HepG2 (cell line): ENCODE results near the gene AGAP3. TPM values are rescaled to one million over a fixed set of nuclear protein-coding genes. Genes with fewer than 3 reads are reported as not detected.
A peak's percentile ranks its signal among the peaks of the same experiment; 100 is the strongest.

Experiments used
- ATAD3A ChIP-seq: sonication (generic); formaldehyde crosslinking; IDR thresholded peaks from 2 replicates; pipeline ENCODE4 v1.4.0; 2020; ENCODE audit warnings: missing genetic modification reagents
- ETV6 ChIP-seq: sonication (generic); formaldehyde crosslinking; conservative IDR thresholded peaks from 2 replicates; pipeline ENCODE4 v1.4.0; 2020; ENCODE audit warnings: missing genetic modification reagents
- GFI1 ChIP-seq: sonication (generic); formaldehyde crosslinking; IDR thresholded peaks from 2 replicates; pipeline ENCODE4 v1.5.0; 2020; ENCODE audit warnings: missing genetic modification reagents, mild to moderate bottlenecking, borderline replicate concordance
- JUNB ChIP-seq: sonication (generic); formaldehyde crosslinking; IDR thresholded peaks from 2 replicates; pipeline ENCODE4 v1.8.0; 2022; ENCODE audit warnings: missing genetic modification reagents, mild to moderate bottlenecking, borderline replicate concordance
- MXI1 ChIP-seq: IDR thresholded peaks from 3 replicates; pipeline ENCODE4 v1.6.1; 2012; ENCODE audit warnings: low read depth, low read length, inconsistent platforms, borderline replicate concordance
- NFRKB ChIP-seq: fragments of 450-650 bp; IDR thresholded peaks from 2 replicates; pipeline ENCODE4 v1.6.1; 2017
- NR2C2 ChIP-seq: sonication (generic); formaldehyde crosslinking; IDR thresholded peaks from 2 replicates; pipeline ENCODE4 v1.4.0; 2020; ENCODE audit warnings: missing genetic modification reagents, mild to moderate bottlenecking, moderate library complexity, borderline replicate concordance
- PPARG ChIP-seq: conservative IDR thresholded peaks from 2 replicates; pipeline ENCODE4 v1.6.1; 2016; ENCODE audit warnings: missing biosample characterization, missing genetic modification reagents
- RARA ChIP-seq: IDR thresholded peaks from 2 replicates; pipeline ENCODE4 v1.6.1; 2016; ENCODE audit warnings: missing genetic modification reagents, missing compliant biosample characterization
- REXO4 ChIP-seq: sonication (generic); formaldehyde crosslinking; IDR thresholded peaks from 2 replicates; pipeline ENCODE4 v1.8.0; 2022; ENCODE audit warnings: missing genetic modification reagents, mild to moderate bottlenecking, borderline replicate concordance
- U2AF1 ChIP-seq: fragments of 200-400 bp; formaldehyde crosslinking; optimal IDR thresholded peaks from 2 replicates; pipeline ENCODE3; 2017; ENCODE audit warnings: mild to moderate bottlenecking, low read depth, low read length
- ZFP36 ChIP-seq: fragments of 150-350 bp; IDR thresholded peaks from 2 replicates; pipeline ENCODE4 v1.6.1; 2018; ENCODE audit warnings: borderline replicate concordance, low read length, low read depth; ENCODE audit not compliant: partially characterized antibody
- ZNF224 ChIP-seq: sonication (generic); formaldehyde crosslinking; IDR thresholded peaks from 2 replicates; pipeline ENCODE4 v1.5.0; 2020; ENCODE audit warnings: mild to moderate bottlenecking, missing genetic modification reagents
- ZNF367 ChIP-seq: sonication (generic); formaldehyde crosslinking; IDR thresholded peaks from 2 replicates; pipeline ENCODE4 v1.4.0; 2020; ENCODE audit warnings: missing genetic modification reagents, borderline replicate concordance
- ZNF510 ChIP-seq: sonication (generic); formaldehyde crosslinking; IDR thresholded peaks from 2 replicates; pipeline ENCODE4 v1.4.0; 2020; ENCODE audit warnings: low read depth, mild to moderate bottlenecking, missing genetic modification reagents
- ZNF547 ChIP-seq: sonication (generic); formaldehyde crosslinking; IDR thresholded peaks from 2 replicates; pipeline ENCODE4 v1.5.1; 2020; ENCODE audit warnings: mild to moderate bottlenecking, missing genetic modification reagents
- ZNF552 ChIP-seq: sonication (generic); formaldehyde crosslinking; IDR thresholded peaks from 2 replicates; pipeline ENCODE4 v1.9.0; 2022; ENCODE audit warnings: missing genetic modification reagents, mild to moderate bottlenecking, borderline replicate concordance
- ZNF839 ChIP-seq: sonication (generic); formaldehyde crosslinking; IDR thresholded peaks from 2 replicates; pipeline ENCODE4 v1.4.0; 2020; ENCODE audit warnings: missing genetic modification reagents, mild to moderate bottlenecking, borderline replicate concordance
- polyA plus RNA-seq, 8 experiments: library from polyadenylated mRNA; depleted of rRNA in 3 of 8; stranded (reverse) in 7 of 8; unstranded in 1 of 8; fragments of >200 nt; fragmentation: Illumina TruSeq in 4 of 8; extraction: Trizol in 4 of 8; gene quantifications; 2 replicates each; pipeline versions ENCODE4 v1.2.1 to v1.2.3, GENCODE V29; 2011 to 2016; ENCODE audit warnings: low read depth in 4 of 8, missing spikeins in 1 of 8, mixed read lengths in 1 of 8; ENCODE audit not compliant: insufficient read depth in 1 of 8
- total RNA-seq, 5 experiments: library from RNA; depleted of rRNA; stranded (reverse); fragments of >200 nt; fragmentation: Illumina TruSeq; extraction: Trizol; gene quantifications; 2 replicates each; pipeline ENCODE4 v1.2.3, GENCODE V29; 2016; ENCODE audit warnings: low read depth in 1 of 5
- TF ChIP-seq, protein P1 (sequence below): sonication (generic); formaldehyde crosslinking; conservative IDR thresholded peaks from 2 replicates; pipeline ENCODE4 v1.8.0; 2022; ENCODE audit warnings: low read depth, missing genetic modification reagents
- TF ChIP-seq, protein P2 (sequence below): sonication (generic); formaldehyde crosslinking; IDR thresholded peaks from 2 replicates; pipeline ENCODE4 v1.5.0; 2020; ENCODE audit warnings: mild to moderate bottlenecking, missing genetic modification reagents, borderline replicate concordance
- TF ChIP-seq, protein P3 (sequence below): sonication (generic); formaldehyde crosslinking; IDR thresholded peaks from 2 replicates; pipeline ENCODE4 v1.4.0; 2020; ENCODE audit warnings: mild to moderate bottlenecking, missing genetic modification reagents

Gene AGAP3
- total and polyA plus RNA-seq, 2 of the 13 experiments (the other 11 are each of a cell fraction or from before 2014, with no cell fraction given) = 31.3 to 61.4 TPM

DNA sequence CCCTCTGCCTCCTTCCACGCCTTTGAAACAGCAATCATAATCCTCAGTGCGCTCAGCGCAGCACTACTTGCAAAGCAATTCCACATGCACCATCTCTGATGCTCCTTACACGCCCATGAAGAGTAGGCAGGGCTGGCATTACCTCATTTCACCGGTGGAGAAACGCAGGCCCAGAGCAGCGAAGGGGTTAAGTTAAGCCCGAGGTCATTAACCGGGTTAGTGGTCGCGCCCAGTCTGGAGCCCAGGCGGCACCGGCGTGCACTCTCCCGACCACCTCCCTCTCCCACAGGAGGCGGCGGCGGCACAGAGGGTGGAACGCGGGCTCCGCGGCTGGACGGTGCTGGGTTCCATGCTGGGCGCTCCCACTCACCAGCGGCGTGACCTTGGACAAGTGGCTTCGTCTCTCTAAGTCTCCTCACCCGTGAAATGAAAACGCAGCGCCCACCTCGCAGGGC lies 6.2 kb upstream of the AGAP3 start (continued):
- TF ChIP-seq JUNB (CRISPR knock-in tag) (no peak), ZNF510 (CRISPR knock-in tag) (no peak), ZNF367 (CRISPR knock-in tag) (no peak), NR2C2 (CRISPR knock-in tag) (no peak), U2AF1 (no peak), ZNF547 (CRISPR knock-in tag) (no peak), PPARG (CRISPR knock-in tag) (no peak), GFI1 (CRISPR knock-in tag) (no peak), REXO4 (CRISPR knock-in tag) (no peak), ZNF224 (CRISPR knock-in tag) (no peak), RARA (CRISPR knock-in tag) (no peak; the same call in 1 of the 2 replicates), ETV6 (CRISPR knock-in tag) (no peak), ZNF552 (CRISPR knock-in tag) (0 out of 2 replicates have a peak, but pooled peaks have one; percentile 54), ZFP36 (no peak), ZNF839 (0 out of 2 replicates have a peak, but pooled peaks have one; percentile 44), ATAD3A (no peak), NFRKB (no peak), MXI1 (no peak)
- TF ChIP-seq, protein P1, sequence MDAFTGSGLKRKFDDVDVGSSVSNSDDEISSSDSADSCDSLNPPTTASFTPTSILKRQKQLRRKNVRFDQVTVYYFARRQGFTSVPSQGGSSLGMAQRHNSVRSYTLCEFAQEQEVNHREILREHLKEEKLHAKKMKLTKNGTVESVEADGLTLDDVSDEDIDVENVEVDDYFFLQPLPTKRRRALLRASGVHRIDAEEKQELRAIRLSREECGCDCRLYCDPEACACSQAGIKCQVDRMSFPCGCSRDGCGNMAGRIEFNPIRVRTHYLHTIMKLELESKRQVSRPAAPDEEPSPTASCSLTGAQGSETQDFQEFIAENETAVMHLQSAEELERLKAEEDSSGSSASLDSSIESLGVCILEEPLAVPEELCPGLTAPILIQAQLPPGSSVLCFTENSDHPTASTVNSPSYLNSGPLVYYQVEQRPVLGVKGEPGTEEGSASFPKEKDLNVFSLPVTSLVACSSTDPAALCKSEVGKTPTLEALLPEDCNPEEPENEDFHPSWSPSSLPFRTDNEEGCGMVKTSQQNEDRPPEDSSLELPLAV (CRISPR knock-in tag) = no peak
- TF ChIP-seq, protein P2, sequence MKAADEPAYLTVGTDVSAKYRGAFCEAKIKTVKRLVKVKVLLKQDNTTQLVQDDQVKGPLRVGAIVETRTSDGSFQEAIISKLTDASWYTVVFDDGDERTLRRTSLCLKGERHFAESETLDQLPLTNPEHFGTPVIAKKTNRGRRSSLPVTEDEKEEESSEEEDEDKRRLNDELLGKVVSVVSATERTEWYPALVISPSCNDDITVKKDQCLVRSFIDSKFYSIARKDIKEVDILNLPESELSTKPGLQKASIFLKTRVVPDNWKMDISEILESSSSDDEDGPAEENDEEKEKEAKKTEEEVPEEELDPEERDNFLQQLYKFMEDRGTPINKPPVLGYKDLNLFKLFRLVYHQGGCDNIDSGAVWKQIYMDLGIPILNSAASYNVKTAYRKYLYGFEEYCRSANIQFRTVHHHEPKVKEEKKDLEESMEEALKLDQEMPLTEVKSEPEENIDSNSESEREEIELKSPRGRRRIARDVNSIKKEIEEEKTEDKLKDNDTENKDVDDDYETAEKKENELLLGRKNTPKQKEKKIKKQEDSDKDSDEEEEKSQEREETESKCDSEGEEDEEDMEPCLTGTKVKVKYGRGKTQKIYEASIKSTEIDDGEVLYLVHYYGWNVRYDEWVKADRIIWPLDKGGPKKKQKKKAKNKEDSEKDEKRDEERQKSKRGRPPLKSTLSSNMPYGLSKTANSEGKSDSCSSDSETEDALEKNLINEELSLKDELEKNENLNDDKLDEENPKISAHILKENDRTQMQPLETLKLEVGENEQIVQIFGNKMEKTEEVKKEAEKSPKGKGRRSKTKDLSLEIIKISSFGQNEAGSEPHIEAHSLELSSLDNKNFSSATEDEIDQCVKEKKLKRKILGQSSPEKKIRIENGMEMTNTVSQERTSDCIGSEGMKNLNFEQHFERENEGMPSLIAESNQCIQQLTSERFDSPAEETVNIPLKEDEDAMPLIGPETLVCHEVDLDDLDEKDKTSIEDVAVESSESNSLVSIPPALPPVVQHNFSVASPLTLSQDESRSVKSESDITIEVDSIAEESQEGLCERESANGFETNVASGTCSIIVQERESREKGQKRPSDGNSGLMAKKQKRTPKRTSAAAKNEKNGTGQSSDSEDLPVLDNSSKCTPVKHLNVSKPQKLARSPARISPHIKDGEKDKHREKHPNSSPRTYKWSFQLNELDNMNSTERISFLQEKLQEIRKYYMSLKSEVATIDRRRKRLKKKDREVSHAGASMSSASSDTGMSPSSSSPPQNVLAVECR (CRISPR knock-in tag) = no peak
- TF ChIP-seq, protein P3, sequence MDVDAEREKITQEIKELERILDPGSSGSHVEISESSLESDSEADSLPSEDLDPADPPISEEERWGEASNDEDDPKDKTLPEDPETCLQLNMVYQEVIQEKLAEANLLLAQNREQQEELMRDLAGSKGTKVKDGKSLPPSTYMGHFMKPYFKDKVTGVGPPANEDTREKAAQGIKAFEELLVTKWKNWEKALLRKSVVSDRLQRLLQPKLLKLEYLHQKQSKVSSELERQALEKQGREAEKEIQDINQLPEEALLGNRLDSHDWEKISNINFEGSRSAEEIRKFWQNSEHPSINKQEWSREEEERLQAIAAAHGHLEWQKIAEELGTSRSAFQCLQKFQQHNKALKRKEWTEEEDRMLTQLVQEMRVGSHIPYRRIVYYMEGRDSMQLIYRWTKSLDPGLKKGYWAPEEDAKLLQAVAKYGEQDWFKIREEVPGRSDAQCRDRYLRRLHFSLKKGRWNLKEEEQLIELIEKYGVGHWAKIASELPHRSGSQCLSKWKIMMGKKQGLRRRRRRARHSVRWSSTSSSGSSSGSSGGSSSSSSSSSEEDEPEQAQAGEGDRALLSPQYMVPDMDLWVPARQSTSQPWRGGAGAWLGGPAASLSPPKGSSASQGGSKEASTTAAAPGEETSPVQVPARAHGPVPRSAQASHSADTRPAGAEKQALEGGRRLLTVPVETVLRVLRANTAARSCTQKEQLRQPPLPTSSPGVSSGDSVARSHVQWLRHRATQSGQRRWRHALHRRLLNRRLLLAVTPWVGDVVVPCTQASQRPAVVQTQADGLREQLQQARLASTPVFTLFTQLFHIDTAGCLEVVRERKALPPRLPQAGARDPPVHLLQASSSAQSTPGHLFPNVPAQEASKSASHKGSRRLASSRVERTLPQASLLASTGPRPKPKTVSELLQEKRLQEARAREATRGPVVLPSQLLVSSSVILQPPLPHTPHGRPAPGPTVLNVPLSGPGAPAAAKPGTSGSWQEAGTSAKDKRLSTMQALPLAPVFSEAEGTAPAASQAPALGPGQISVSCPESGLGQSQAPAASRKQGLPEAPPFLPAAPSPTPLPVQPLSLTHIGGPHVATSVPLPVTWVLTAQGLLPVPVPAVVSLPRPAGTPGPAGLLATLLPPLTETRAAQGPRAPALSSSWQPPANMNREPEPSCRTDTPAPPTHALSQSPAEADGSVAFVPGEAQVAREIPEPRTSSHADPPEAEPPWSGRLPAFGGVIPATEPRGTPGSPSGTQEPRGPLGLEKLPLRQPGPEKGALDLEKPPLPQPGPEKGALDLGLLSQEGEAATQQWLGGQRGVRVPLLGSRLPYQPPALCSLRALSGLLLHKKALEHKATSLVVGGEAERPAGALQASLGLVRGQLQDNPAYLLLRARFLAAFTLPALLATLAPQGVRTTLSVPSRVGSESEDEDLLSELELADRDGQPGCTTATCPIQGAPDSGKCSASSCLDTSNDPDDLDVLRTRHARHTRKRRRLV (CRISPR knock-in tag) = no peak
